NCI-H748 treated with DMSO at 0.1 percent for 48 hours (cell line): ENCODE results near the gene ADD3.

Experiments
- DNase-seq: peaks from one replicate; lab custom pipeline; 2025; lab: John Stamatoyannopoulos, UW

The ADD3 gene

DNA sequence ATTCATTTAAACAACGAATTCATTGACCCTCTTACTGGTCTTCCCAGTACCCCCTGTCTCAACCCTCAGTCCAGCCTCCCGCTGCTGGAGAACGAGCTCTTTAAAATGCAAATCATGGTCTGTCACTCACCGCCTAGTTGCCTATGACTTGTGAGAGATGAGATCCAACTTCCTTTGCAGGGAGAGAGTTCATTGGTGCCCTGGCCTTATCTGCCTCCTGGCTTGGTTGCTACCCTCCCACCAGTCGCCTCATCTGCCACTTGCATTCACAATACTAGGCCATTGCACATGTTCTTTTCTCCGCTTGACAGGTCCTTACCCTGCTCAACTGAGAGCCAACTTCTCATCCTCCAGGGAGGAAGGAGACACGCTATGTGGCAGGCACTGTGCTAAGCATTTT lies 145.6 kb downstream of the ADD3 start:
- no peak for DNase-seq

- no peak for DNase-seq
Measured at GRCh38 chr10:110156046-110156445, 148.3 kb downstream of the ADD3 start.

DNA sequence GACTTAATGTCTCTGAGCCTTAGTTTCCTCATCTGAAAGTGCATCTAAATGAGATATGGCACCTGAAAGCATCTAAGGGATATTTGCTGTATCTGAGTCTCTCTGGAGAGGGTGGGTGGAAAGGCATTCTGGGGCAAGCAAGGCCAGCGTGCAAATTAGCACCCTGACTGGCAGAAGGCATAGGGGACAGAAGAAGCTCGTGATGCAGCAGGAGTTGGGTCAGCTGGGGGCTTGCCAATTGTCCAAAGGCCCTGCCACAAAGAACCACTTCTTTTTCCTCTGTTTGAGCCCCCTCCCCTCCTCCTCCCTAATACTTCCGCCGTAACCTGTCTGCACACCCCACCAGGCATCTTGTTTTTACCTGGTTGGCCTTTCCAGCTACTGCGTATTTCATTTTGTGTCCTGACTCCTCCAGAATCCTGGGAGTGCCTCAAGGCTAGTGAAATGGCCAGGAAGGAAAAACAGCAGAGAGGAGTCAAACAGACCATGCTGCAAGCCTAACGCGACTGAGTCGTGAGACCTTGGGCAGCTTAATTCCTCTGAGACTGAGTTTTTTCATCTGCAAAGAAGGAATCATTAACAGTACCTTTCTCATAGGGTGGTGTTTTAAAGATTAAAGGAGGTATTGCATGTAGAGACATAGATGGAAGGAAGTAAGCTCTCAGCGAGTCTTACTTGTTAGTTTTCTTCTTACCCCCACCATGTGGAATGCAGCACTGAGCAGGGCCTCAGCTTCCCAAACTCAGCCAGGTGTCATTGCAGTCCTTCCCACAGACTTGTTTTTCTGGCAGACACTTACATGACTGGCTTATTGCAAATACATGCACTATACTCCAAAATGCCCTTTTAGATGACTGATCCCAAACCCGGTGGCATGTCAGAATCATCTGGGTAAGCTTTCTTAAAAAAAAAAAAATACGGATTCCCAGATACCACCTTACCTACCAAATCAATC lies 150.5 kb downstream of the ADD3 start:
- DNase-seq, result no peak

DNA sequence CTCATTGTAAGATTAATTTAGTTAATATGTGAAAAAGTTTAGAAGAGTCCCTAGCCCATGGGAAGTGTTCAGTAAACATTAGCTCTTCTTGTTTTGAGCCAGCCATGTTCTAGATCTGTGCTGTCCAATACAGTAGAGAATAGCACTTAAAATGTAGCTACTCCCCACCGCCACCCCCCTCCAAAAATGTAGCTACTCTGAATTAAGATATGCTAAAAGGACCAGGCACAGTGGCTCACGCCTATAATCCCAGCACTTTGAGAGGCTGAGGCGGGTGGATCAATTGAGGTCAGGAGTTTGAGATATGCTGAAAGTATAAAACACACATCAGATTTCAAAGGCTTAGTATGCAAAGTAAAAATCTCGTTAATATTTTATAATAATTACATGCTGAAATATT lies 152.3 kb downstream of the ADD3 start:
- no peak for DNase-seq

- DNase-seq, result no peak
Measured at GRCh38 chr10:110160522-110160921, 152.7 kb downstream of the ADD3 start.

- DNase-seq, result no peak
Measured at GRCh38 chr10:110162741-110163145, 155.0 kb downstream of the ADD3 start.

- peak; percentile 79 for DNase-seq
Measured at GRCh38 chr10:110163192-110163773, 155.5 kb downstream of the ADD3 start.

GRCh38 chr10:110163841-110164240 lies 156.1 kb downstream of the ADD3 start:
- DNase-seq, result no peak

DNA sequence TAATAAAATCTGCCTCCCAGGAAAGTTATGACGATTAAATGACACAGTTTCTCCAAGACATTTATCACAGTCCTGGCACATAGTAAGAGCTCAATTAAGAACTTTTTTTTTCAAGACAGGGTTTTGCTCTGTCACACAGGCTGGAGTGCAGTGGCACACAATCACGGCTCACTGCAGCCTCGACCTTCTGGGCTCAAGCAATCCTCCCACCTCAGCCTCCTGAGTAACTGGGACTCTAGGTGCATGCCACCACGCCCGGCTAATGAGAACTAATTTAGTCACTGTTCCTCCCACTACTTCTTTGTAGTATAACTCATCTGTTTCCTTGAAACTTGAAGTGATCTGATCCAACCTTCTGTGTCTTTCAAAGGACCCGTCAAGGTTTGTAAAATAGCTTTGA lies 157.5 kb downstream of the ADD3 start:
- DNase-seq, result no peak

GRCh38 chr10:110167149-110167548 lies 159.4 kb downstream of the ADD3 start:
- DNase-seq, result no peak

- DNase-seq, result no peak
Measured at GRCh38 chr10:110168601-110169481, 161.1 kb downstream of the ADD3 start.

DNA sequence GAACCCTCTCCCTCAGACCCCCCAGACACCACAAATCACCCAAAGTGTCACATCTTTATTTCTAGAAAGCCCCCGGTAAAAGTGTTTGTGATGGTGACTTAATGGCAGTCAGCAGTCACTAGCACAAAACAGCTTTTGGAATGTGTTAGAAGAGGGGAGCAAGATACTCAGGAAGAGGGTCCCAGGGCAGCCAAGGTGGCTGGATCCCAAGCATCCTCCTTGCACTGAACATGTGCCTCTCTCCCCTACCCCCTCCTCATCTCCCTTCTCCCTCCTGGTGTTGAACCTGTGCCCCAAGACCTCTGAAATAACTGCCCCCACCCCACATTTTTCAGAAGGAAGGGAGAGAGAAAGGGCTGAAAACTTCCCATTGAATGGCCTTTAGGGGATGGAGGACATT lies 161.8 kb downstream of the ADD3 start:
- no peak for DNase-seq

DNA sequence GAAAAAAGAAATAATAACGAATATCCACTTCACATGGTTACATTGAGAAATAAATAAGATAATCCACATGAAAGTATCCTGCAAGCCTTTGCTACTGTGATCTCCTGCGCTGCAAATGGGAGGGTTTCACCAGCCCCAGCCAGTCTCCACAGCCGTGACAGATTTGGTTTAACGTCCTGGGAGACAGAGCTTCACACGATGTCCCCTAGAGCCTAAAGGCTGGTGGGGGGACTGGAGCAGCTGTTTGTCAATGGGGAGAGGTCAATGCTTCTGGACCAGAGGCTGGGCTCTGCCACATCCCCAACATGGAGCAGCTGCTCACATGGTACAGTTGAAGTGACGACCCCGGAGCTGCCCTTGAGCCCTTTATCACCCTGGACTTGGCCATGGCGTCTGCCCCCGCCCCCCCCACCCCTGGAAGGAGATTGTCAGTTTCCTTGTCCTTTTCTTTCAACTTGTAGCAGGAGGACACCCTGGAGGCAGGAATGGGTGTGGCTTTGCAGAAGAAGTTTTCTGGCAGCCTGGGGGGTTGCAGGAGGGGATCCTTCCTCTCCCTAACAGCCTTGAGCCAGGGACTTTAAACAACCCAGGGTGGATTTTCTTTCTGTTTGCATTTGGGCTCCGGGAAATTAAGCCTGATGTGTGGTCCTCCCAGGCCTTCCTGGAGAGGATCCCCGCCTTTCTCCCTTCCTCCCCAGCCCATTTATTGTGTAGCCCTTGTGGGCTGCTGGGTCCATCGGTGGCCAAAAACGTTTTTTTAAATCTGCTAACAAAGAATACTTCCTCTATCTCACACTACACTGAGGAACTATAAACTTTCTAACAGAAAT lies 162.6 kb downstream of the ADD3 start:
- DNase-seq, result no peak

GRCh38 chr10:110171032-110171431 lies 163.2 kb downstream of the ADD3 start:
- no peak for DNase-seq

DNA sequence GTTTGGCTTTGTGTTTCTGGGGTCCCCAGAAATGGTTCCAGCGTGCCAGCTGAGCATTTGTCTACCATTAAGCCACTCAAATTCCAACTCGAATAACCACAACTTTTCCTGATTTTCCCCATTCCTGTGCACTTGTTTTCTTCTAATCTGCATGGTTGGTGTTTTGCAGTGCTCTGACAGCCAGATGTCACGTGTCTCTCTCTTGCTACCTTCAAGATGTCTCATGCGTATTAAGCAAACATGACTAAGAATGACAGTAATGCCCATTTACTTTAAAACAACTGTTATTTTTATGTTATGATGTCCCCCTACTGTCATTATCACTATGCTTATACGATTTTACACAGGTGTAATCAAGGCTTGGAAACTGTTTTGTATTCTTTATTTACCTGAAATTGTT lies 164.4 kb downstream of the ADD3 start:
- DNase-seq, result no peak

GRCh38 chr10:110174201-110174600 lies 166.4 kb downstream of the ADD3 start:
- DNase-seq, result peak; percentile 50

GRCh38 chr10:110174816-110175215 lies 167.0 kb downstream of the ADD3 start:
- DNase-seq, result no peak

DNA sequence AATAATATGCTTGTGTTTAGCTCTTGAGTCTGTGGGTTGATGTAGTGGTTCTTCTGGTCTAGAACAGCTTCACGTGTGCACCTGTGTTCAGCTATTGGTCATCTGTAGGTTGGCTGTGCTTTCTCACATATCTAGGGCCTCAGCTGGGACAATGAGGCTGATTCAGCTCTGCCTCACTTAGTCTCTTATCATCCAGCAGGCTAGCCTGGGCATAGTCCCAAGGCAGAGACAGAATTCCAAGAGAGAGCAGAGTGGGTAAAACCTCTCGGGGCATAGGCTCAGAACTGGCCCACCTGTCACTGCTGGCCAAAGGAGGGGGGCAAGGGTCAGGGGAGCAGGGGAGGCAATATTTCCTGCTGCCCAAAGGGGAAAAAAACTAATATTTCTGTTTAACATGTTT lies 167.6 kb downstream of the ADD3 start:
- no peak for DNase-seq

DNA sequence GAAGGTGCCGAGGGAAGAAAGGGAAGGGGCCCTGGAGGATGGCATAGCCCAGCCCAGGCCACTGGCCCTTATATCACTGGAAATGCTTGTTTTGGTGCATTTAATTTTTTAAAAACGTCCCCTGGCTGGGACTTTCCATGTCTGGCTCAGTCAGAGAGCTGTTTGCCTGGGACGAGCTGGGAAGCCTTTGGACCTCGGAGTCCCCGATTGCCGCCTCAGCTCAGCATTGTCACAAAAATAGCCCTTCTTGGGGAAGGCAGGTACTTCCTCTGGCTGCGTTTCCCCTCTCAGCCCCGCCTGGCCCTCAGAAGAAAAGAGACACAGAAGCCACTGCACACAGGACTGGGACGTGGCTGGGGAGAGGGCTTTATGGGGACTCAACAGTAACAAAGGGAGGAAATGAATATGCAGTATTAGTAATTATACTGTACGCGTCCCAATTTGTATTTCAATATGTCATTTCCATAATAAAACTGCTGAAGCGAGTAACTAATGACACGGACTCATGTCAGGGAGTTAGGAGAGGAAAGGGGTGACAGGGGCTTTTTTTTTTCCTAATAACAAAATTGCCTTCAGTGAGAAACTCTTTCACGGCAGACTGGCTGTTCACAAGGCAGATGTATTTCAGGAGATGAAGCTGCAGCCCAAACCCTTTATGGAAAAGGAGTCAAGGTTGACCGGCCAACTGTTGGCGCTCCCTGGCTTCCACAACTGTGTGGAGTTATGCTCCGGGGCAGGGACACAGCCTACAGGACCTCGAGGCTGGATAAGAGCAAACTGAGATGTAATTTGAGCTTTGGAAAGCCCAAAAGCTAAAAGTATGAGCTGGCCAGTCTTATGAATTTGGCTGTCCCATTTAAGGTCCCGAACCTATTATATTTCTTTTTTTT lies 168.6 kb downstream of the ADD3 start:
- DNase-seq, result no peak

DNA sequence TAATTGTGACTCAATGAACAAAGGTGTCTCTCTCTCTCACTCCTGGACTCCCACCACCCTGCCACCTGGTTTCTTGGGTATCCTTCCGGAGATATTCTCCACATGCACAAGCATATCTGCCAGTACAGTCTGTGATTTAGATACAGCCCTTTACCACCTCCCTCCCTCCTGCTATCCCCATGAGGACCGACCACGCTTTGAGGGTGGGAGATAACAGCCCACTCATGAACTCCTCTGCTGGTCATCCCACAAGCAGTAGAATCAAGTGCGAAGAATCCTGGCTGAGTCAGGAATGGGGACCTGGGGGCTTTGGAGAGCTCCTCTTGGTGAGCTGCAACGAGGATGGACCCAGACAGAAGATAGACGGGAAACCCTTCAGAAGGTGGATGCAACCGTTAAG lies 171.4 kb downstream of the ADD3 start:
- DNase-seq, result no peak

DNA sequence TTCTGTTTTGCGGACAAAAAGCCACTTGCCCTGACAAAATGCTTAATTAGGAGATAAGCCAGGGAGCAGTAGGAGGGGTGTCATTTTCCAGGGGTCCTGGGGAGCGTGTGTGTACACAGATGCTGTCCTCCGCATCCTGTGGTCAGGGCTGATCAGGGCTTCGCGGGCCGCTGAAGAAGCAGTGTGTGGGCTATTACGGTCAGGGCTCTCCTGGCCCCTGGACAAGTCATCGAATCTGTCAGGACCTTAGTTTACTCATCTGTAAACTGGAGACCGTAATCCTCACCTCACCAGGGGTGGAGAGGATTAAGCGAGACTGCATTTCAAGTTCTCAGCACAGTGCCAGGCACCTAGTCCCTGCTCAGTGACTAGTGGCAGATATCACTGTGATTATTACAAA lies 173.7 kb downstream of the ADD3 start:
- DNase-seq, result no peak
